ENCODE results near the gene ZNF492. TPM values are rescaled to one million over a fixed set of nuclear protein-coding genes. Genes with fewer than 3 reads are reported as not detected.
"Not testable (repeated sequence)": the region's sequence is repeated elsewhere in the genome, so short reads cannot be mapped to it uniquely, and the experiment has no call there.

ZNF492 gene
- total RNA-seq, 2 experiments from 2014 or later = not detected

- H3K4me3 ChIP-seq (ENCODE audit: low read depth, low read length, poor library complexity, severe bottlenecking) = no peak overlapping the region
- no peak overlapping the region for H3K4me2 ChIP-seq (ENCODE audit: low read length)
- no peak overlapping the region for H2AFZ ChIP-seq (ENCODE audit: low read length)
- H3K9me2 ChIP-seq (ENCODE audit: insufficient read depth, low read length) = no peaks in the 10 kb centered on the region
- TF ChIP-seq EZH2phosphoT487 (IDR thresholded peaks at IDR 0.05; ENCODE audit: borderline replicate concordance, low read depth, low read length) (no peak), CTCF (conservative IDR thresholded peaks at IDR 0.05; ENCODE audit: low read length) (no peak)
- CTCF ChIA-PET (ENCODE audit: unreplicated experiment) = no interaction called here
- no peaks in the 10 kb centered on the region for H3K4me1 ChIP-seq (ENCODE audit: insufficient read depth, low read length, poor library complexity, severe bottlenecking)
- no peak overlapping the region for H3K27ac ChIP-seq (ENCODE audit: low read depth, low read length, poor library complexity, severe bottlenecking)
- H3K79me2 ChIP-seq (ENCODE audit: insufficient read depth, low read depth, low read length) = no peaks in the 10 kb centered on the region
- no peak for DNase-seq (ENCODE audit: low spot score)
- no peaks in the 10 kb centered on the region for H3K9me3 ChIP-seq (ENCODE audit: low read length)
- POLR2A ChIA-PET = no interaction called here
- H3K36me3 ChIP-seq (ENCODE audit: insufficient read depth, low read length) = no peaks in the 10 kb centered on the region
- intact Hi-C loops (cut with micrococcal nuclease; ENCODE audit: unreplicated experiment) = no loop called here
- BruUV-seq (replicated peaks) = no TSS peak
- H4K20me1 ChIP-seq (ENCODE audit: insufficient read depth, low read length) = no peaks in the 10 kb centered on the region
Measured at GRCh38 chr19:22628401-22628800, 5.7 kb upstream of the ZNF492 start.

DNA sequence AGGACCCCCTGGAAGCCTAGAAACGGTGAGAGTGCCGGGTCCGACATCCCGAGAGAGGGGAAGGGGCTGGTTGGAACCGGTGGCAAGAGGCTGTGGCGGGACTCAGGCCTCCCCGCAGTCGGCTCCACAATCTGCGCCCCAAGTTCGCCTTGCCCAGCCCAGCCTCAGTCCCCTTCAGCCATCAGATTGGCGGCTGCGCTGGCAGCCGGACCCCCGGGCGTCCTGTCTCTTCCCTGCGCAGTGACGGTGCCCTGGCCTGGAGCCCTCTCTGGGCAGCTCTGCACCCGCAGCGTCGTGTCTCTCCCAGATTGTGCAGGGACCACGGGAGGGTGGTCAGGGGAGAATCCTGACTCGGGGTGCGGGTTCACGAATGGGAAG is 315 bp downstream of the ZNF492 start:
- BruUV-seq (replicated peaks) = no TSS peak
- Histone ChIP-seq H3K4me2 (ENCODE audit: low read length) (no peak overlapping the region), H3K4me1 (ENCODE audit: insufficient read depth, low read length, poor library complexity, severe bottlenecking) (no peaks in the 10 kb centered on the region), H3K4me3 (ENCODE audit: low read depth, low read length, poor library complexity, severe bottlenecking) (no peak overlapping the region), H2AFZ (ENCODE audit: low read length) (no peak overlapping the region), H3K36me3 (ENCODE audit: insufficient read depth, low read length) (no peaks in the 10 kb centered on the region), H3K9me3 (ENCODE audit: low read length) (0 out of 2 replicates have a peak, but pooled peaks cover 5% of the 10 kb centered on the region), H3K9me2 (ENCODE audit: insufficient read depth, low read length) (no peaks in the 10 kb centered on the region), H3K27ac (ENCODE audit: low read depth, low read length, poor library complexity, severe bottlenecking) (no peak overlapping the region), H3K79me2 (ENCODE audit: insufficient read depth, low read depth, low read length) (no peaks in the 10 kb centered on the region), H4K20me1 (ENCODE audit: insufficient read depth, low read length) (no peaks in the 10 kb centered on the region)
- POLR2A ChIA-PET = no interaction called here
- TF ChIP-seq EZH2phosphoT487 (IDR thresholded peaks at IDR 0.05; ENCODE audit: borderline replicate concordance, low read depth, low read length) = no peak
- TF ChIP-seq CTCF (conservative IDR thresholded peaks at IDR 0.05; ENCODE audit: low read length) = no peak
- no peak for DNase-seq (ENCODE audit: low spot score)
- intact Hi-C loops (cut with micrococcal nuclease; ENCODE audit: unreplicated experiment) = no loop called here
- CTCF ChIA-PET (ENCODE audit: unreplicated experiment) = no interaction called here

- H3K36me3 ChIP-seq (ENCODE audit: insufficient read depth, low read length); intact Hi-C loops (cut with micrococcal nuclease; ENCODE audit: unreplicated experiment); CTCF ChIA-PET (ENCODE audit: unreplicated experiment); BruUV-seq (replicated peaks); DNase-seq (ENCODE audit: low spot score); H3K9me2 ChIP-seq (ENCODE audit: insufficient read depth, low read length); H3K9me3 ChIP-seq (ENCODE audit: low read length); H3K27ac ChIP-seq (ENCODE audit: low read depth, low read length, poor library complexity, severe bottlenecking); POLR2A ChIA-PET; H2AFZ ChIP-seq (ENCODE audit: low read length); H3K79me2 ChIP-seq (ENCODE audit: insufficient read depth, low read depth, low read length); H3K4me3 ChIP-seq (ENCODE audit: low read depth, low read length, poor library complexity, severe bottlenecking); H3K4me2 ChIP-seq (ENCODE audit: low read length); H4K20me1 ChIP-seq (ENCODE audit: insufficient read depth, low read length); H3K4me1 ChIP-seq (ENCODE audit: insufficient read depth, low read length, poor library complexity, severe bottlenecking): not testable (repeated sequence)
Measured at GRCh38 chr19:22685493-22685892, 51.4 kb downstream of the ZNF492 start.

GRCh38 chr19:22702661-22703060 is 68.5 kb downstream of the ZNF492 start:
- CTCF ChIA-PET (ENCODE audit: unreplicated experiment); POLR2A ChIA-PET: not testable (repeated sequence)

GRCh38 chr19:22703096-22703495 is 69.0 kb downstream of the ZNF492 start:
- intact Hi-C loops (cut with micrococcal nuclease; ENCODE audit: unreplicated experiment); BruUV-seq (replicated peaks); H4K20me1 ChIP-seq (ENCODE audit: insufficient read depth, low read length); H3K9me2 ChIP-seq (ENCODE audit: insufficient read depth, low read length); H2AFZ ChIP-seq (ENCODE audit: low read length); H3K4me1 ChIP-seq (ENCODE audit: insufficient read depth, low read length, poor library complexity, severe bottlenecking); H3K9me3 ChIP-seq (ENCODE audit: low read length); DNase-seq (ENCODE audit: low spot score); H3K4me2 ChIP-seq (ENCODE audit: low read length); POLR2A ChIA-PET; H3K27ac ChIP-seq (ENCODE audit: low read depth, low read length, poor library complexity, severe bottlenecking); H3K79me2 ChIP-seq (ENCODE audit: insufficient read depth, low read depth, low read length); H3K36me3 ChIP-seq (ENCODE audit: insufficient read depth, low read length); CTCF ChIA-PET (ENCODE audit: unreplicated experiment); H3K4me3 ChIP-seq (ENCODE audit: low read depth, low read length, poor library complexity, severe bottlenecking): not testable (repeated sequence)

More at GRCh38 chr19:22702661-22703060, 68.5 kb downstream of the ZNF492 start:
- DNase-seq (ENCODE audit: low spot score); H3K9me2 ChIP-seq (ENCODE audit: insufficient read depth, low read length); H3K27ac ChIP-seq (ENCODE audit: low read depth, low read length, poor library complexity, severe bottlenecking); BruUV-seq (replicated peaks); H3K4me1 ChIP-seq (ENCODE audit: insufficient read depth, low read length, poor library complexity, severe bottlenecking); H3K4me3 ChIP-seq (ENCODE audit: low read depth, low read length, poor library complexity, severe bottlenecking); H3K9me3 ChIP-seq (ENCODE audit: low read length); H3K4me2 ChIP-seq (ENCODE audit: low read length); H2AFZ ChIP-seq (ENCODE audit: low read length); H3K79me2 ChIP-seq (ENCODE audit: insufficient read depth, low read depth, low read length); H4K20me1 ChIP-seq (ENCODE audit: insufficient read depth, low read length); intact Hi-C loops (cut with micrococcal nuclease; ENCODE audit: unreplicated experiment); H3K36me3 ChIP-seq (ENCODE audit: insufficient read depth, low read length): not testable (repeated sequence)
